NCI-H446 (cell line): ENCODE measurements around the gene TMEM156.

Source experiments
- DNase-seq, 2 experiments: peaks; one replicate each; lab custom pipeline; 2025; lab: John Stamatoyannopoulos, UW

The TMEM156 gene

DNA sequence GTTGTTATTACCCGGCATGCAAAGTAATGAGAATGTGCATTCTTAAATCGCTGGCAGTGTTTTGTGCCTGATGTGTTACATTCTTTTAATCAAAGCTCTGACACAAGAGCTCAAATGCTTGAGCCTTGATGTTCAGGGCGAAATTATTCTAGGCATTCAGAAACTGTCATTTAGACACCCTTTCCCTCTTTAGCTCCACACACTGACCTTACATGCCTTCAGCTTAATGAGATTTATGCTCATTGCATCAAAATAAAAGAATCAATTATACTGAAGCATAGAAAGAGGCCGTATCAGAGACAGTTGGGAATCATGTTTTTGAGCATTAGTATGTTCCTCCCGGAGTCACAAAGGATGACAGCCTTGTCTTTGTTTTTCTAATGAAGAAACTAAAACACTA, 107.9 kb downstream of the TMEM156 start:
- DNase-seq, result no peak

DNA sequence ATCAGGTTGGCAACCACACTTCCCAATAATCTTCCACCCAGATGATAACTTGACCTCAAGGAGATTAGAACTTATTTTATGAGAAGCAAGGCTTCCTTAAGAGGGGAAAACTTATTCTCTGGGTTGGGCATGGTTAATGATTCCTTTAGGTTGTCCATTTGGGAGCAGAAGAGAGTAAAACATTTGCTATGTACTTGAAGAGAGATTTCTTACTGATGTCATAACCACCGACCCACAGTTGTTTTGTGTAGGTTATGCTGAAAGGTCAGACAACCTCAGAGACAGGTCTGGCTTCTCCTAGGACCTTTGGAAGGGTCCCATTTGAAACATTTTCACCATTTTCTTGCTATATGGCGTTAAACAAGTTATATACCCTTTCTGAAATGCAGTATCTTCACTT, 108.5 kb downstream of the TMEM156 start:
- DNase-seq, result no peak

- DNase-seq, result no peak
These were observed 111.1 kb downstream of the TMEM156 start for GRCh38 chr4:38921151-38921550.

- no peak for DNase-seq
These were observed 111.5 kb downstream of the TMEM156 start for GRCh38 chr4:38920677-38921076.

- DNase-seq, result no peak
These were observed 112.0 kb downstream of the TMEM156 start for GRCh38 chr4:38920186-38920585.

DNA sequence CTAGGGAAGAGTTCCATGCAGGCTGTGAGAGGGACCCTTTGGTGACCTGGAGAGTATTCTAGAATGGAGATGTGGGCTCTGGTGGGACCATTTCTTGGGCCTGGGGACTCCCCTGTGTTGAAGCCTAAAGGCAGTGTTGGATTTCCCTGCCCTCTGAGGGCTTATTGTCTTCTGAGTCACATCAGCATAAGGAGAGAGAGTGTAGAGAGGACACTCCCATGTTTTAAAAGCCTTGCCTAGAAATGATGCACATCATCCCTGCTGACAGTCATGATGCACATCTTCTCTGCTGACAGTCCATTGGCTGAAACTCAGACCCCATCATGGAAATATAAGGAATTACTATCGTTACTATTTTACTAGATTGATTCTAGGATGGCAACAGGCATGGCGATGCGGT, 112.7 kb downstream of the TMEM156 start:
- DNase-seq, result no peak

- DNase-seq, result no peak
These were observed 114.7 kb downstream of the TMEM156 start for GRCh38 chr4:38917481-38918025.
